Epithelial cell of esophagus (primary cell): ENCODE measurements around the gene PWWP2B.
"Not testable (repeated sequence)": the region's sequence is repeated elsewhere in the genome, so short reads cannot be mapped to it uniquely, and the experiment has no call there.

ENCODE experiments used
- DNase-seq: peaks from one replicate; pipeline ENCODE4 v3.0.0; 2010; ENCODE audit warnings: low read depth
- H3K4me3 ChIP-seq: 2 replicates; pipeline ENCODE4 v1.5.1; 2011; ENCODE audit warnings: mild to moderate bottlenecking, low read length, control low read depth
- CTCF ChIP-seq: IDR thresholded peaks from 2 replicates; pipeline ENCODE4 v1.5.1; 2011; ENCODE audit warnings: low read depth, mild to moderate bottlenecking, low read length, control low read depth, inconsistent platforms; ENCODE audit not compliant: insufficient read depth; ENCODE audit errors: missing control alignments

Gene PWWP2B

GRCh38 chr10:132374612-132375011 lies 22.4 kb upstream of the PWWP2B start:
- TF ChIP-seq CTCF: no peak
- H3K4me3 ChIP-seq: no peak overlapping the region
- DNase-seq: no peak

GRCh38 chr10:132375116-132375794 lies 21.7 kb upstream of the PWWP2B start:
- TF ChIP-seq CTCF: no peak
- no peak overlapping the region for H3K4me3 ChIP-seq
- no peak for DNase-seq

GRCh38 chr10:132375795-132376297 lies 21.2 kb upstream of the PWWP2B start:
- no peak overlapping the region for H3K4me3 ChIP-seq
- no peak for DNase-seq
- no peak for TF ChIP-seq CTCF

- no peak for DNase-seq
- TF ChIP-seq CTCF: no peak
- H3K4me3 ChIP-seq: no peak overlapping the region
Measured at GRCh38 chr10:132376394-132376851, 20.6 kb upstream of the PWWP2B start.

GRCh38 chr10:132377326-132377725 lies 19.7 kb upstream of the PWWP2B start:
- H3K4me3 ChIP-seq: no peak overlapping the region
- no peak for DNase-seq
- no peak for TF ChIP-seq CTCF

GRCh38 chr10:132379026-132379425 lies 18.0 kb upstream of the PWWP2B start:
- H3K4me3 ChIP-seq, DNase-seq: not testable (repeated sequence)

- DNase-seq, H3K4me3 ChIP-seq: not testable (repeated sequence)
Measured at GRCh38 chr10:132380986-132381385, 16.0 kb upstream of the PWWP2B start.

- no peak overlapping the region for H3K4me3 ChIP-seq
- TF ChIP-seq CTCF: no peak
- no peak for DNase-seq
Measured at GRCh38 chr10:132381741-132382140, 15.3 kb upstream of the PWWP2B start.
